Measurements from ENCODE around the gene CIART. TPM values are rescaled to one million over a fixed set of nuclear protein-coding genes. Genes with fewer than 3 reads are reported as not detected.

Gene CIART
- total and polyA plus RNA-seq, 2 experiments from 2014 or later = 1.8 to 7.1 TPM

DNA sequence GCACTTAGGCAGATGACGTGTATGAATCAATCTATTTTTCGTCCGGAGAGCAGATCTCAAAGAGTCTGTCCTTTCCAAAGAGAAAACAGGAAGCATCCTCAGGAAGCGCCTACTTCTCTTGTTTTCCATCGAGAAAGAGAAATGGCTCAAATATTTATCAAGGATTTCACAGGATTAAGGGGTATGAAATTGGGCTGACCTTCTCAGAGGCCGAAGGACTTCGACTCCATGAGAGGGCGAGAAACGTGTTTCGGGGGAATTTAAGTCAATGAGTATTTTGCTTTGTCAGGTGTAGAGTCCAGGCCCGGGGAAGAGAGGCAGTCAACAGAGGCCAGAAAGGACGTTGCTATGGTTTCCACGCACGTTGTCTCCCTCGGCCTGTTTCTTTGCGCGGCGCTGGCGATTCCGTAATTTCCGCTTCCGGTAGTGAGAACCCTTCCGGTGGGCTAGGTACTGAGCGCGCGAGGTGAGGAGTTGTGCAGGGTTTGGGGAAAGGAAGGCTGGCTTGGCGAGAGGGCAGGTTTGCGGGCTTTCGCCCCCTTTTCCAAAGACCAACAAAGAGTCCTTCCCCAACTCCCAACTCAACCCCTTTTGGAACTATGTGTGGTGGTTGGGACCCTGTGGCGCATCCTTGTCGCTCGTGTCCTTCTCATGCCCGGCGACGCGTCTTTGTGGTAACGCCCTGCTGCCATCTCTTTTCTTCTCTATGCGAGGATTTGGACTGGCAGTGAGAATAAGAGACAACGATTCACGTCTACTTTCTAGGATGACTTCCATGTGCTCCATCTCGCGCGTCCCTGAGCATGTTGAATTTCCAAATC, 11.3 kb downstream of the CIART start, which contains the start of gene MRPS21:
Gene MRPS21 (plus strand): TSS at position 429 of the 821 bp plus-strand sequence. CDS start 506 bp downstream, outside the sequence.
- Histone ChIP-seq H3K27ac (peak within 1 kb of the TSS; percentile 89), H3K27me3 (no peaks in the 10 kb centered on the region), H3K4me2 (peak within 1 kb of the TSS; percentile 96), H3K4me3 (peak within 1 kb of the TSS; percentile 48), H2AFZ (peak within 1 kb of the TSS; percentile 91), H3K9me3 (ENCODE audit: low read depth) (no peaks in the 10 kb centered on the region), H3K36me3 (replicated peaks; ENCODE audit: insufficient read depth, low read depth) (no peaks in the 10 kb centered on the region), H4K20me1 (ENCODE audit: insufficient read depth, poor library complexity, severe bottlenecking) (no peaks in the 10 kb centered on the region), H3K9me2 (replicated peaks; ENCODE audit: insufficient read depth) (no peaks in the 10 kb centered on the region), H3K79me2 (peaks cover 31% of the 10 kb centered on the region), H3K4me1 (ENCODE audit: insufficient read depth) (peaks cover 16% of the 10 kb centered on the region)
- WGBS (ENCODE audit: low lambda C conversion rate, missing lambda C conversion rate) = 12% methylated on average over 43 of the region's 43 CpGs
- DNase-seq (ENCODE audit: low spot score) = peak; percentile 95
- TF ChIP-seq EZH2phosphoT487 (IDR thresholded peaks at IDR 0.05; ENCODE audit: low read depth, severe bottlenecking, unreplicated experiment) (no peak), EZH2 (IDR thresholded peaks at IDR 0.05; ENCODE audit: borderline replicate concordance) (no peak)
- TF ChIP-seq, protein P1, sequence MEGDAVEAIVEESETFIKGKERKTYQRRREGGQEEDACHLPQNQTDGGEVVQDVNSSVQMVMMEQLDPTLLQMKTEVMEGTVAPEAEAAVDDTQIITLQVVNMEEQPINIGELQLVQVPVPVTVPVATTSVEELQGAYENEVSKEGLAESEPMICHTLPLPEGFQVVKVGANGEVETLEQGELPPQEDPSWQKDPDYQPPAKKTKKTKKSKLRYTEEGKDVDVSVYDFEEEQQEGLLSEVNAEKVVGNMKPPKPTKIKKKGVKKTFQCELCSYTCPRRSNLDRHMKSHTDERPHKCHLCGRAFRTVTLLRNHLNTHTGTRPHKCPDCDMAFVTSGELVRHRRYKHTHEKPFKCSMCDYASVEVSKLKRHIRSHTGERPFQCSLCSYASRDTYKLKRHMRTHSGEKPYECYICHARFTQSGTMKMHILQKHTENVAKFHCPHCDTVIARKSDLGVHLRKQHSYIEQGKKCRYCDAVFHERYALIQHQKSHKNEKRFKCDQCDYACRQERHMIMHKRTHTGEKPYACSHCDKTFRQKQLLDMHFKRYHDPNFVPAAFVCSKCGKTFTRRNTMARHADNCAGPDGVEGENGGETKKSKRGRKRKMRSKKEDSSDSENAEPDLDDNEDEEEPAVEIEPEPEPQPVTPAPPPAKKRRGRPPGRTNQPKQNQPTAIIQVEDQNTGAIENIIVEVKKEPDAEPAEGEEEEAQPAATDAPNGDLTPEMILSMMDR (IDR thresholded peaks at IDR 0.05; ENCODE audit: poor library complexity) = no peak

DNA sequence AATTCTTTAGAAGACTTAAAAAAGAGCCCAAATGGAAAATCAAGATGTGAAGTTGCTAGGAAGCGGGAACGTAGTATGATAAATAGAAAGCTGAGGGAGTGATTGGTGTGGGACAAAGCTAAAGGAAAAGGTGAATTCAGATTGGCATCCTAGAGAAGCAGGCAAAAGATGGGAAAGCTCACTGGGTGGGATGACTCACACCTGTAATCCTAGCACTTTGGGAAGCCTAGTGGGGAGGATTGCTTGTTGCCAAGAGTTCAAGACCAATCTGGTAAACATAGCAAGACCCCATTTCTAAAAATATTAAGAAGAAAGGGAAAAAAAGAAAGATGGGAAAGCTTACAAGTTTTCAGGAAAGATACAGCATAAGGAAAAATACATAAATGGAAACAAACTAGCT, 13.1 kb downstream of the CIART start:
- WGBS (ENCODE audit: low lambda C conversion rate, missing lambda C conversion rate) = 98% methylated on average over 2 of the region's 2 CpGs
- no peak for TF ChIP-seq EZH2phosphoT487 (IDR thresholded peaks at IDR 0.05; ENCODE audit: low read depth, severe bottlenecking, unreplicated experiment)

DNA sequence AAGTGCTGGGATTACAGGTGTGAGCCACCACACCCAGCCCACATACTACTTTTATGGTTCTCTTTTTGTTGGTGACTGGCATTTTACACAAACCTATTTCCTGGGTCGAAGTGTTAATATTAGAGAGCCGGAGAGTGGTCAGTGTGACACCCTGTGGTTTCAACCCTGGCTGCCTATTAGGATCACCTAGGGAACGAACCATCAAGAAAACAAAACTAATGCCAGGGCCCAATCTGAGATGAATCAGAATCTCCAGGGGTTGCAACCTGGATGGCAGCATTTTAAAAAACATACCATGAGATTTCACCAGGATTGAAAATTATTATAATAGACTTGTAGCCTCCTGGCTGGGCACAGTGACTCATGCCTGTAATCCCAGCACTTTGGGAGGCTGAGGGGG, 17.4 kb downstream of the CIART start:
- 97% methylated on average over 3 of the region's 3 CpGs for WGBS (ENCODE audit: low lambda C conversion rate, missing lambda C conversion rate)
- H3K36me3 ChIP-seq (replicated peaks; ENCODE audit: insufficient read depth, low read depth) = no peaks in the 10 kb centered on the region
- peaks cover 16% of the 10 kb centered on the region for H3K79me2 ChIP-seq

More for the DNA sequence above, 13.1 kb downstream of the CIART start:
- peaks cover 16% of the 10 kb centered on the region for H3K4me1 ChIP-seq (ENCODE audit: insufficient read depth)
- DNase-seq (ENCODE audit: low spot score) = no peak
- no peaks in the 10 kb centered on the region for H3K9me2 ChIP-seq (replicated peaks; ENCODE audit: insufficient read depth)
- H4K20me1 ChIP-seq (ENCODE audit: insufficient read depth, poor library complexity, severe bottlenecking) = no peaks in the 10 kb centered on the region
- no peak overlapping the region for H3K27ac ChIP-seq
- no peak overlapping the region for H3K4me2 ChIP-seq
- no peak overlapping the region for H3K4me3 ChIP-seq
- no peaks in the 10 kb centered on the region for H3K36me3 ChIP-seq (replicated peaks; ENCODE audit: insufficient read depth, low read depth)
- peaks cover 31% of the 10 kb centered on the region for H3K79me2 ChIP-seq
- H3K9me3 ChIP-seq (ENCODE audit: low read depth) = no peaks in the 10 kb centered on the region
- H3K27me3 ChIP-seq = no peaks in the 10 kb centered on the region
- H2AFZ ChIP-seq = no peak overlapping the region

More for the DNA sequence above, 17.4 kb downstream of the CIART start:
- Histone ChIP-seq H4K20me1 (ENCODE audit: insufficient read depth, poor library complexity, severe bottlenecking) (no peaks in the 10 kb centered on the region), H3K4me2 (no peak overlapping the region), H3K27ac (no peak overlapping the region), H2AFZ (no peak overlapping the region), H3K4me1 (ENCODE audit: insufficient read depth) (peaks cover 7% of the 10 kb centered on the region), H3K9me3 (ENCODE audit: low read depth) (no peaks in the 10 kb centered on the region), H3K27me3 (no peaks in the 10 kb centered on the region), H3K9me2 (replicated peaks; ENCODE audit: insufficient read depth) (no peaks in the 10 kb centered on the region), H3K4me3 (no peak overlapping the region)
- DNase-seq (ENCODE audit: low spot score) = no peak
- TF ChIP-seq, protein P1 (IDR thresholded peaks at IDR 0.05; ENCODE audit: poor library complexity) = no peak
- TF ChIP-seq EZH2phosphoT487 (IDR thresholded peaks at IDR 0.05; ENCODE audit: low read depth, severe bottlenecking, unreplicated experiment) = no peak
- no peak for TF ChIP-seq EZH2 (IDR thresholded peaks at IDR 0.05; ENCODE audit: borderline replicate concordance)

Data from hepatocyte (in vitro differentiated cells).